HEK293T (cell line): ENCODE results near the gene TIMP2.
"Not testable (repeated sequence)": the region's sequence is repeated elsewhere in the genome, so short reads cannot be mapped to it uniquely, and the experiment has no call there.

Experiments
- CTCF ChIA-PET: fragments of 350-600 bp; formaldehyde crosslinking; extraction: SDS; loops from one replicate; lab custom pipeline; 2021; ENCODE audit warnings: antibody characterized with exemption, inconsistent platforms; lab: Yijun Ruan, JAX
- POLR2A ChIA-PET: fragments of 350-600 bp; formaldehyde crosslinking; extraction: SDS; loops from one replicate; lab custom pipeline; 2020; ENCODE audit warnings: antibody characterized with exemption, inconsistent platforms; lab: Yijun Ruan, JAX
- DNase-seq: peaks from one replicate; pipeline ENCODE4 v3.0.0; 2012; ENCODE audit warnings: mixed read lengths; ENCODE audit errors: extremely low spot score
- ARNT ChIP-seq: fragments of 450-650 bp; IDR thresholded peaks from 2 replicates; pipeline ENCODE4 v1.6.1; 2017; ENCODE audit warnings: mild to moderate bottlenecking
- BHLHE40 ChIP-seq: fragments of 450-650 bp; IDR thresholded peaks from 2 replicates; pipeline ENCODE4 v1.6.1; 2016; ENCODE audit warnings: mild to moderate bottlenecking, moderate library complexity, borderline replicate concordance
- CTBP1 ChIP-seq: fragments of 450-650 bp; IDR thresholded peaks from 2 replicates; pipeline ENCODE4 v1.6.1; 2016; ENCODE audit warnings: borderline replicate concordance
- ELF4 ChIP-seq: fragments of 450-650 bp; IDR thresholded peaks from 2 replicates; pipeline ENCODE4 v1.6.1; 2017; ENCODE audit warnings: antibody characterized with exemption
- FOXA1 ChIP-seq: fragments of 450-650 bp; IDR thresholded peaks from 2 replicates; pipeline ENCODE4 v1.6.1; 2016; ENCODE audit warnings: mild to moderate bottlenecking
- FOXK2 ChIP-seq: fragments of 450-650 bp; IDR thresholded peaks from 2 replicates; pipeline ENCODE4 v1.6.1; 2016; ENCODE audit warnings: mild to moderate bottlenecking
- FOXM1 ChIP-seq: fragments of 450-650 bp; IDR thresholded peaks from 2 replicates; pipeline ENCODE4 v1.6.1; 2017; ENCODE audit warnings: mild to moderate bottlenecking, borderline replicate concordance
- HDGF ChIP-seq: fragments of 450-650 bp; IDR thresholded peaks from 2 replicates; pipeline ENCODE4 v1.6.1; 2017; ENCODE audit warnings: antibody characterized with exemption, borderline replicate concordance
- L3MBTL2 ChIP-seq: fragments of 450-650 bp; conservative IDR thresholded peaks from 2 replicates; pipeline ENCODE4 v1.6.1; 2016; ENCODE audit warnings: mild to moderate bottlenecking
- LEF1 ChIP-seq: fragments of 450-650 bp; IDR thresholded peaks from 2 replicates; pipeline ENCODE4 v1.6.1; 2017; ENCODE audit warnings: mild to moderate bottlenecking, borderline replicate concordance
- NFRKB ChIP-seq: fragments of 450-650 bp; IDR thresholded peaks from 2 replicates; pipeline ENCODE4 v1.6.1; 2016; ENCODE audit warnings: mild to moderate bottlenecking, moderate library complexity
- PKNOX1 ChIP-seq: fragments of 450-650 bp; IDR thresholded peaks from 2 replicates; pipeline ENCODE4 v1.6.1; 2016
- SP1 ChIP-seq: fragments of 450-650 bp; IDR thresholded peaks from 2 replicates; pipeline ENCODE4 v1.6.1; 2017
- SUZ12 ChIP-seq: fragments of 450-650 bp; IDR thresholded peaks from 2 replicates; pipeline ENCODE4 v1.6.1; 2016; ENCODE audit warnings: mild to moderate bottlenecking
- TARDBP ChIP-seq: fragments of 450-650 bp; IDR thresholded peaks from 2 replicates; pipeline ENCODE4 v1.6.1; 2016
- ZNF384 ChIP-seq: fragments of 450-650 bp; IDR thresholded peaks from 2 replicates; pipeline ENCODE4 v1.6.1; 2016

TIMP2 gene

DNA sequence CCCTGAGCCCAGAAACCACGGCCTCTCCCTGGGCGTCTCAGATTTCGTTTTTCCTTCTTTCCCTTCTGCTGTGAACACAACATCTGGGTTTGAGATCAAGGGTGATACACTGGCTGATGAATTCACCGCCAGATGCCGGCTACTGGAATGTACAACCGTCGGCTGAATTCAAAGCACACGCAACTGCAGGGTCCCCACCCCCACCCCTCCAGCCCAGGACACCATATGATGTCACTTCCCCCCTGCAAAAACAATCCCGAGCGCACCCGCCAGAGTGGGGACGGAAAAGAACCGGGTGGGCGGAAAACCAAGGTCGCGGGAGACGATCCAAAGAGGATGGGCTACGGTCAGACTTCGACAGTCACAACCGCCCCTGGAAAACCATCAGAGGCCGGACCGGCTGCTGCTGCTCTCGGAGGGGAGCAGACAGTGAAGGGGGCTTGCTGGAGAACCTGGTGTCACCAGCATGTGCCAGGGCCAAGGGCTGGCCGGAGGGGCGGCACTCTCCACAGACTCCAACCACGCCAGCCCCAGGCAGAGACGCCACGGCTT is 45.5 kb downstream of the TIMP2 start:
- ChIA-PET CTCF (no interaction called here), POLR2A (no interaction called here)
- TF ChIP-seq SUZ12, result no peak
- no peak for TF ChIP-seq TARDBP
- TF ChIP-seq ELF4, result no peak
- TF ChIP-seq L3MBTL2, result no peak
- no peak for TF ChIP-seq BHLHE40
- TF ChIP-seq HDGF, result no peak
- TF ChIP-seq FOXM1, result no peak
- TF ChIP-seq ARNT, result no peak
- no peak for TF ChIP-seq FOXA1
- TF ChIP-seq ZNF384, result no peak
- no peak for DNase-seq

DNA sequence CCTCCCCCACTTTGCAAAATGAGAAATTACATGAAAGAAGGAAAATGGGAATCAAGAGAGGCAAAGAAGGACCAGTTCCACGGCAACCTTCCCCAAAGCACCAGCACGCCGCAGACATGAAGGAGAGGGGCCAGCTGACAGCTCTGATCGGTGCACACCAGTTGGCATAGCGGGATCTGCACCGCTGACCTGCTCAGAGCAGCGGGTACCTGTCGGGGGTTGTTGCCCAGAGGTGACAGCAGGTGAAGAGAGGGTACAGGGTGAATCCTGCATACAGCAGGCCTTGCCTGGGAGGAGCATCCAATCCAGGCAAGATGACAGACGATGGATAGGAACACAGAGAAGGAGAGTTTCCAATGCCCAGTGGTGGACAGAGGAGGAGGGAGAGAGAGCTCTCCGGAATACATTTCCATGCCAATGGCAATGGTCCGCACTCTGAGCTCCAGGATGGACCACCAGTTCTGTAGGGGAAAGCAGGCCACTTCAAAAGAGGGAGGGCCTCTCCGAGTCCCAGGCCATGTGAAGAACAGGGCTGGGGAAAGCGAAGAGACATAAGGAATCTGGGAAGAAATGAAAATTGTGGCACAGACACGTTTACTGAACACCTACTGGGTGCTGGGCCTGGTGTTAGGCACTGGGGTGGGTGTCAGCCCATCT is 46.2 kb downstream of the TIMP2 start:
- TF ChIP-seq HDGF (no peak), PKNOX1 (no peak), ARNT (no peak), TARDBP (no peak), SUZ12 (no peak)
- no peak for DNase-seq
- ChIA-PET POLR2A (no interaction called here), CTCF (no interaction called here)

GRCh38 chr17:78878261-78878660 is 46.9 kb downstream of the TIMP2 start:
- ChIA-PET POLR2A (no interaction called here), CTCF (interaction anchor here (1.5 kb wide), 1 partner anchor 12 kb away, joined by 5 read pairs; no protein-coding TSS in a partner anchor)
- no peak for TF ChIP-seq SUZ12
- TF ChIP-seq FOXM1, result no peak
- TF ChIP-seq ZNF384, result no peak
- TF ChIP-seq SP1, result no peak
- TF ChIP-seq CTBP1, result no peak
- TF ChIP-seq NFRKB, result no peak
- TF ChIP-seq FOXA1, result no peak
- TF ChIP-seq ELF4, result no peak
- no peak for TF ChIP-seq ARNT
- TF ChIP-seq BHLHE40, result no peak
- no peak for TF ChIP-seq FOXK2
- no peak for TF ChIP-seq HDGF
- TF ChIP-seq TARDBP, result no peak
- TF ChIP-seq PKNOX1, result no peak
- no peak for TF ChIP-seq L3MBTL2
- TF ChIP-seq LEF1, result no peak
- no peak for DNase-seq

DNA sequence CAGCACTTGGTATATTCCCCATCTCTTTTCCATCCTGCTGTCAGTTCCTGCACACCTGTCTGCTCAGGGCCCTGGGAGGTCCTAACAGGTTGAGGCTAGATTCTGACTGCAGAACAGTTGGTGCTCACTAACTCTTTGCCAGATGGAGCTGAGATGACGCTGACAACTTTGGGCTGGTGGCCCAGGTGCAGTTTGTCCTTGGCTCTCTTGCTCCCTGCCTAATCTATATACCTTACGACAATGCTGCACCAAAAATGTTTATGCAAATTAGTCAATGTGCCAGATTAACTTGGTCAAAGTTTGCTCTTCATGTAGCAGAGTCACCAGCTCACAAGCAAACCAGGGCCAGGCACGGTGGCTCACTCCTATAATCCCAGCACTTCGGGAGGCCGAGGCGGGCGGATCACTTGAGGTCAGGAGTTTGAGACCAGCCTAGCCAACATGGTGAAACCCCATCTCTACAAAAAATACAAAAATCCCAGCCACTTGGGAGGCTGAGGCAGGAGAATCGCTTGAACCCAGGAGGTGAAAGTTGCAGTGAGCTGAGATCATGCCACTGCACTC is 48.2 kb downstream of the TIMP2 start:
- DNase-seq, result not testable (repeated sequence)
- POLR2A ChIA-PET, result interaction anchor here (1.1 kb wide), 1 partner anchor 23 kb away, joined by 3 read pairs; no protein-coding TSS in a partner anchor

DNA sequence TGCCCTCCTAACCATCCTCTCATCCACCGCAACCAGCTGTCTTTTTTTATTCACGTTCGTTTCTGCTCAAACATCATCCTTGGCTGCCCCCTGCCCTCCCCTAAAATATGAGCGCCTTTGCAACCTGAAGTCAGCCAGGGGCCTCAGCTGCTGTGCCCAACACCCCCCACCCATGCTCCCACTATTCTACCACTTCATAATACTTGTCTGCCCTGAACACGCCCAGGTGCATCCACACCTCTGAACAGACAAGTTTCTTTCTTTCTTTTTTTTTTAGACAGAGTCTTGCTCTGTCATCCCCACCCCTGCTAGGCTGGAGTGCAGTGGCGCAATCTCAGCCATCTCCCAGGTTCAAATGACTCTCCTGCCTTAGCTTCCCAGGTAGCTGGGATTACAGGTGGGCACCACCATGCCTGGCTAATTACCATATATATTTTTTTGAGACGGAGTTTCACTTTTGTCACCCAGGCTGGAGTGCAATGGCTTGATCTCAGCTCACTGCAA is 49.0 kb downstream of the TIMP2 start:
- ChIA-PET POLR2A (interaction anchor here (1.1 to 3.3 kb wide), 2 partner anchors 22 to 35 kb away, joined by 3 to 9 read pairs; partner anchors contain the start of gene USP36), CTCF (interaction anchor here (1.9 kb wide), 1 partner anchor 10 kb away, joined by 7 read pairs; no protein-coding TSS in a partner anchor)
- TF ChIP-seq NFRKB (no peak), CTBP1 (no peak)
- no peak for DNase-seq

More for the DNA sequence above, 48.2 kb downstream of the TIMP2 start:
- CTCF ChIA-PET, result interaction anchor here (0.6 to 1.5 kb wide), 2 partner anchors 11 to 78 kb away, joined by 3 to 5 read pairs; no protein-coding TSS in a partner anchor

DNA sequence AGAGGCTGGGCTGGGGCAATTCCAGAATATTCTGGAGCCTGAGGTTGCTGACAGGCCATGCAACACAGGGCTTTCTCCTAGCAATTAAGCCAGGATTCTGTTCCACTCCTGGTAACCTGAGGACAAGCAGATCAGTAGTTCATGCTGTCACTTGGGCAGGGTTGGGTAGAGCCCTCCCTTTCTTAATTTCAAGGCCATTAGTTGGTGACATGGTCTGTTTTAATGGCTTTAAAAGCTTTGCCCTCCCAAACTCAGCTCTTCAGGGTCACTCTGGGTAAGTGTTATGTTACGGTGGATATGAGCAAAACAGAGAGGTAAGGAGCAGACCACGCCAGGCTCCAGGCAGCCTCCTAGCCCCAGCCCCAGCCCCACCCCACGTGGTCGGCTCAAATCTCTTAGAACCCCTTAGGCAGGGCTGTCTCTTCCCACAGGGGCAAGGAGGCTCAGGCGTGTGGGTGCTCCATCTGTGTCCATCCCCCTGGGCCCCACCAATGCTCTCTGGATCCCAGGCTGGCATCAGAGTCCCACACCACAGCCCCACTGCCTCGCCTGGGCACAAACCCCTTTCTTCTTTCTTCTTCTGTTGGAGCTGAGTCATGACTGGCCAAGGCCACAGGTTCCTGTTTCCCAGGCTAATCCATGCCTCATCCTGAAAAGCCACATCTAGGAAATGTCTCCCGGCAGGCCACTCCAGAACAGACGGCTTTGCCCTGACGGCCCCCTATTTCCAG is 49.7 kb downstream of the TIMP2 start:
- no peak for DNase-seq
- ChIA-PET POLR2A (interaction anchor here (3.3 kb wide), 1 partner anchor 34 kb away, joined by 9 read pairs; the partner anchor contains the start of gene USP36), CTCF (interaction anchor here (1.9 kb wide), 1 partner anchor 10 kb away, joined by 7 read pairs; no protein-coding TSS in a partner anchor)
- TF ChIP-seq SP1, result no peak
